ENCODE measurements around the gene EIF5. TPM values are rescaled to one million over a fixed set of nuclear protein-coding genes. Genes with fewer than 3 reads are reported as not detected.

The EIF5 gene
- total and polyA plus RNA-seq, 2 of the 8 experiments (the other 6 are each of a cell fraction or from before 2014, with no cell fraction given): 179 to 323 TPM

DNA sequence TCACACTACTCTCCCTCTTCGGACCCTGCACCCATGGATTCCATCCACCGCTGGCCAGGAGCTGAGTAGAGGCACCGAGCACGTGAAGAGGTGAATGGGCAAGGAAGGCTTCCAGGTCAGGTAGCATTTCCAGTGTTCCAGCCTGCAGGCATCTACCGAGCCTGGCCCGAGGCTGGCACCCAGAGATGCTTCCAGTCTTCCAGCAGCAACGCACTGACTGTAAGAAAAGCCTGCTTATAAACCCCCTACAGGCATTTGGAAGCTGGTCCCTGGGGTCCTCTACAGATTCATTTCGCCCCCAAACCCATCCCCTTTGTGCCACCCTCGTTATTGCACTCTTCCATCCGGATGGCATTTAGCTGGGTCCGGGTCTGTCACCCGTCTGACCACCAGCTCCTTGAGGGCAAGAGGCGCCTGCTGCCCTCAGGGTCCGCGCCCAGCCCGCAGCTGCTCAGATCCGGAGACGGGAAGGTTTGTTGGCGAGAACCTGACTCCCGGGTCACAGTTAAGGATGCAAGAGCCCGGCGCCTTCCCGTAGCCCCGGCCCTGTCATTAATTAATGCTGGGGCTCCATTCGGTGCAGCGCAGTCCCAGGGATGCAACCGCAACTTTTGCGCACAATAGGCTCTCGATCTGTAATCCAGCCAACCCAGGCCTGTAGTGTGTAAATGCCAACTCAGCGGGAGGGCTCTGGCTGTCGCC lies 50.6 kb downstream of the EIF5 start:
- no peak overlapping the region for H2BK15ac ChIP-seq (ENCODE audit: low read length)
- H3K4me3 ChIP-seq (ENCODE audit: extremely low read depth in 1 of 4, insufficient read depth in 2 of 4, low read depth in 3 of 4, low read length in 4 of 4): peak overlapping the region; percentile 82 to 91 (median 88)
- ChIA-PET CTCF (ENCODE audit: partially characterized antibody) (interaction anchor here (0.8 to 1.7 kb wide), 6 partner anchors 8 to 121 kb away, joined by 3 to 5 read pairs (median 5); no protein-coding TSS in a partner anchor), POLR2A (ENCODE audit: partially characterized antibody) (interaction anchor here (0.6 to 2.5 kb wide), 6 partner anchors 12 to 53 kb away, joined by 3 to 18 read pairs (median 4); partner anchors contain the start of gene EIF5)
- H3K79me1 ChIP-seq (ENCODE audit: low read depth, low read length): no peaks in the 10 kb centered on the region; the same call in 1 of the 2 replicates
- DNase-seq (ENCODE audit: low read depth in 1 of 2, low spot score in 2 of 2) (no peak), FAIRE-seq (no peak)
- H2AFZ ChIP-seq (ENCODE audit: low read length): peak overlapping the region; percentile 73
- H3K4me1 ChIP-seq (replicated peaks in 1 of 4; ENCODE audit: control insufficient read depth in 3 of 4, insufficient read depth in 4 of 4, low read length in 3 of 4): peaks cover 0 to 8% (median 4%) of the 10 kb centered on the region in 4 experiments; a peak in 5 of 7 replicates
- WGBS, 2 experiments (ENCODE audit: extremely low coverage in 1 of 2, insufficient coverage in 1 of 2, insufficient read length in 1 of 2, insufficient replicate concordance in 2 of 2, low coverage in 1 of 2, low lambda C conversion rate in 2 of 2, missing lambda C conversion rate in 1 of 2): 16% methylated on average over 31 of the region's 31 CpGs; no CpG with 5 or more reads in 1 of the 2 experiments
- peaks cover 24 to 38% of the 10 kb centered on the region in 2 experiments for H3K79me2 ChIP-seq (ENCODE audit: control insufficient read depth in 1 of 2, insufficient read depth in 2 of 2, low read length in 2 of 2)
- peak overlapping the region in 1 of 4 experiments; percentile 4; a peak in 1 of 7 replicates for H3K9ac ChIP-seq (replicated peaks in 1 of 4; ENCODE audit: extremely low read depth in 1 of 4, low read depth in 3 of 4, low read length in 3 of 4)
- H4K20me1 ChIP-seq (replicated peaks in 1 of 2; ENCODE audit: control insufficient read depth in 1 of 2, insufficient read depth in 2 of 2, low read length in 2 of 2): peaks cover 9 to 17% of the 10 kb centered on the region in 2 experiments
- H3K14ac ChIP-seq (ENCODE audit: insufficient read length): no peak overlapping the region
- H3K27ac ChIP-seq (ENCODE audit: low read depth, low read length): 0 out of 2 replicates have a peak overlapping the region, but pooled peaks have one; percentile 32
- H2BK120ac ChIP-seq (replicated peaks; ENCODE audit: low read depth, low read length): no peak overlapping the region
- peak overlapping the region; percentile 88; the same call in 1 of the 2 replicates for H4K8ac ChIP-seq (ENCODE audit: extremely low read depth, insufficient read depth, low read length)
- peaks cover 0 to 10% (median 5%) of the 10 kb centered on the region in 4 experiments; a peak in 3 of 7 replicates for H3K27me3 ChIP-seq (replicated peaks in 1 of 4; ENCODE audit: control insufficient read depth in 3 of 4, extremely low read depth in 1 of 4, insufficient read depth in 3 of 4, low read length in 3 of 4)
- H4K5ac ChIP-seq (ENCODE audit: insufficient read length, low read depth, low read length): no peak overlapping the region
- no peak overlapping the region for H4K91ac ChIP-seq (replicated peaks; ENCODE audit: insufficient read length, low read length)
- H2BK20ac ChIP-seq (ENCODE audit: low read length): no peak overlapping the region
- H3K23ac ChIP-seq (ENCODE audit: insufficient read length): no peak overlapping the region
- H3K36me3 ChIP-seq (ENCODE audit: control insufficient read depth in 2 of 4, insufficient read depth in 4 of 4, low read length in 3 of 4): no peaks in the 10 kb centered on the region
- peak overlapping the region; percentile 86 to 93 for H3K4me2 ChIP-seq (ENCODE audit: insufficient read depth in 1 of 2, low read depth in 2 of 2, low read length in 2 of 2)
- H2AK5ac ChIP-seq (ENCODE audit: low read depth, low read length): no peak overlapping the region
- no peak overlapping the region for H2BK12ac ChIP-seq (ENCODE audit: low read depth, low read length)
- H3K9me3 ChIP-seq (ENCODE audit: insufficient read depth in 2 of 2, low read depth in 1 of 2, low read length in 1 of 2): no peaks in the 10 kb centered on the region
- H3K56ac ChIP-seq (replicated peaks; ENCODE audit: insufficient read length, low read depth, low read length): no peak overlapping the region
- peaks cover 14% of the 10 kb centered on the region for H3K23me2 ChIP-seq (ENCODE audit: low read depth, low read length)
- no peak overlapping the region for H3K4ac ChIP-seq (replicated peaks; ENCODE audit: insufficient read length, low read depth, low read length)
- no peak overlapping the region; the same call in 1 of the 2 replicates for H2BK5ac ChIP-seq (ENCODE audit: low read depth, low read length)
- peak overlapping the region; percentile 15; the same call in 1 of the 2 replicates for H3K18ac ChIP-seq (ENCODE audit: extremely low read depth, low read length)
- TF ChIP-seq TCF12 (IDR thresholded peaks at IDR 0.05; ENCODE audit: low read depth, low read length) (no peak), CEBPB (IDR thresholded peaks at IDR 0.05; ENCODE audit: low read depth, low read length) (no peak), CBX8 (IDR thresholded peaks at IDR 0.05; ENCODE audit: borderline replicate concordance, low read depth, low read length) (no peak), RNF2 (IDR thresholded peaks at IDR 0.05; ENCODE audit: borderline replicate concordance, low read depth, low read length, missing control alignments, poor library complexity, severe bottlenecking) (no peak)
